ENCODE data around the gene MT1H. TPM values are rescaled to one million over a fixed set of nuclear protein-coding genes. Genes with fewer than 3 reads are reported as not detected.

The MT1H gene
- total RNA-seq, 2 donors from 2014 or later = not detected

DNA sequence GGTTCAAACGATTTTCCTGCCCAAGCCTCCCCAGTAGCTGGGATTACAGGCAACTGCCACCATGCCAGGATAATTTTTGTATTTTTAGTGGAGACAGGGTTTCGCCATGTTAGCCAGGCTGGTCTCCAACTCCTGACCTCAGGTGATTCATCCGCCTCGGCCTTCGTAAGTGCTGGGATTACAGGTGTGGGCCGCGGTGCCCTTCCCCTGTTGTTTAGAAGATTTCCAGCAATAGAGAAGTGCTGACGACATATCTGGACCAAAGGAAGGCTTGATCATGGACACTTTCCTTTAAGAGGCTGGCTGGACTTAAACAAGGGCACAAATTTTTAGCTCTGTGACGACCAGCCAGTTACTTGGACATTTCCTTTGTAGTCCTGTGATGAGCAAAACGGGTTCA lies 38.4 kb upstream of the MT1H start:
- Histone ChIP-seq H3K27me3 (no peaks in the 10 kb centered on the region), H3K4me3 (no peak overlapping the region), H3K4me1 (peaks cover 0 to 43% of the 10 kb centered on the region in 2 donors), H3K36me3 (no peaks in the 10 kb centered on the region), H3K9me3 (no peaks in the 10 kb centered on the region), H3K27ac (peak overlapping the region; percentile 79 to 81)
- DNase-seq (ENCODE audit: low spot score) = no peak
- TF ChIP-seq, protein P1, sequence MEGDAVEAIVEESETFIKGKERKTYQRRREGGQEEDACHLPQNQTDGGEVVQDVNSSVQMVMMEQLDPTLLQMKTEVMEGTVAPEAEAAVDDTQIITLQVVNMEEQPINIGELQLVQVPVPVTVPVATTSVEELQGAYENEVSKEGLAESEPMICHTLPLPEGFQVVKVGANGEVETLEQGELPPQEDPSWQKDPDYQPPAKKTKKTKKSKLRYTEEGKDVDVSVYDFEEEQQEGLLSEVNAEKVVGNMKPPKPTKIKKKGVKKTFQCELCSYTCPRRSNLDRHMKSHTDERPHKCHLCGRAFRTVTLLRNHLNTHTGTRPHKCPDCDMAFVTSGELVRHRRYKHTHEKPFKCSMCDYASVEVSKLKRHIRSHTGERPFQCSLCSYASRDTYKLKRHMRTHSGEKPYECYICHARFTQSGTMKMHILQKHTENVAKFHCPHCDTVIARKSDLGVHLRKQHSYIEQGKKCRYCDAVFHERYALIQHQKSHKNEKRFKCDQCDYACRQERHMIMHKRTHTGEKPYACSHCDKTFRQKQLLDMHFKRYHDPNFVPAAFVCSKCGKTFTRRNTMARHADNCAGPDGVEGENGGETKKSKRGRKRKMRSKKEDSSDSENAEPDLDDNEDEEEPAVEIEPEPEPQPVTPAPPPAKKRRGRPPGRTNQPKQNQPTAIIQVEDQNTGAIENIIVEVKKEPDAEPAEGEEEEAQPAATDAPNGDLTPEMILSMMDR (IDR thresholded peaks at IDR 0.05) = no peak

DNA sequence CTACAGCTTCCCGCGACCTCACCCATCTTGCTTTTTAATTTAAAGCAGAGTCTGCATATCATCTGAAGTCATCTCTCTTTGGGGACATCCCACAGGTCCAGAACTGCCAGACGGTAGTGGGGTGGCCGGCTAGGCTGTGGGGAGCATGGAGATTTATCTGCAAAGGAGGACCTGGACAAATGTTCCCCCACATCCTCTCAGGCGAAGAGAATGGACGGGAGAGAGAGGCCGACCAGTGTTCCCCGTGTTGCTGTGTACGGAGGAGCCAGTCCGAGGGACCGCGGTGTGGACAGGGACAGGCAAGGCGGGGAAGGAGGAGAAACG lies 37.8 kb upstream of the MT1H start:
- Histone ChIP-seq H3K9me3 (no peaks in the 10 kb centered on the region), H3K36me3 (no peaks in the 10 kb centered on the region), H3K27ac (peak overlapping the region; percentile 79 to 81), H3K27me3 (no peaks in the 10 kb centered on the region), H3K4me3 (peak overlapping the region; percentile 39 to 58), H3K4me1 (peaks cover 0 to 37% of the 10 kb centered on the region in 2 donors)
- no peak for DNase-seq (ENCODE audit: low spot score)
- TF ChIP-seq, protein P1 (IDR thresholded peaks at IDR 0.05) = no peak

DNA sequence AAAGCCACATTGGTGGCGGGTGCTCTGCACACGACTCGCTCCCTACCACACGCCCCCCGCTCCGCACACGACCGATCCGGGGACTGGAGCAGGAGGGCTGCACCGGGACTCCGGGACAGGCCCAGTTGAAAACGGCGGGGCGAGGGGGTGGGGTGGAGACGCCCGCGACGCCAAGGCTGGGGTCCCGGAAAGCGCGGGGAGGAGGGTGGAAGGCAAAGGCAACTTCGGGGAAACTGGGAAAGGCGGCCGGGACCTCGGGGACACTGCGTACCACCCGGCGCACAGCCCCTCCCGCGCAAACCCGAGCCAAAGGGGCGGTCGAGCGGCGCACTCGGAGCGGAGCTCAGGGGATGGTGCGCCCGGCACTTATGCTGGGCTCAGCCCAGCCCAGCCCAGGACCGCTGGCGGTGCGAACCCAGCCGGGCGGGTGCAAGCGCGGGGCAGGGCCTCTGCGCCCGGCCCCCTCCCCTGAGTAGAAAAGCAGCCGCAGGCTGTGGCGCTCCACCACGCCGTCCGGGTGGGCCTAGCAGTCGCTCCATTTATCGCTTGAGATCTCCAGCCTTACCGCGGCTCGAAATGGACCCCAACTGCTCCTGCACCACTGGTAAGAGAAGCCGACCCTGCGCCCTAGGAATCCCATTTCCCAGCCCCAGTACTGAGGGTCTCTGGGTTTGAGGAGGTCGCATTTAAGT lies 37.3 kb upstream of the MT1H start, which contains the start of gene MT1M:
Gene MT1M, plus strand, starts transcription at position 504 of the 692 bp plus-strand sequence. Its CDS starts 73 bp downstream, at position 577.
- Histone ChIP-seq H3K27ac (peak within 1 kb of the TSS; percentile 79 to 81), H3K4me3 (peak within 1 kb of the TSS; percentile 39 to 58), H3K27me3 (no peaks in the 10 kb centered on the region), H3K36me3 (no peaks in the 10 kb centered on the region), H3K9me3 (no peaks in the 10 kb centered on the region), H3K4me1 (peaks cover 0 to 32% of the 10 kb centered on the region in 2 donors)
- DNase-seq (ENCODE audit: low spot score) = peak; percentile 68
- TF ChIP-seq, protein P1 (IDR thresholded peaks at IDR 0.05) = peak in 1 of 2 donors; percentile 16

DNA sequence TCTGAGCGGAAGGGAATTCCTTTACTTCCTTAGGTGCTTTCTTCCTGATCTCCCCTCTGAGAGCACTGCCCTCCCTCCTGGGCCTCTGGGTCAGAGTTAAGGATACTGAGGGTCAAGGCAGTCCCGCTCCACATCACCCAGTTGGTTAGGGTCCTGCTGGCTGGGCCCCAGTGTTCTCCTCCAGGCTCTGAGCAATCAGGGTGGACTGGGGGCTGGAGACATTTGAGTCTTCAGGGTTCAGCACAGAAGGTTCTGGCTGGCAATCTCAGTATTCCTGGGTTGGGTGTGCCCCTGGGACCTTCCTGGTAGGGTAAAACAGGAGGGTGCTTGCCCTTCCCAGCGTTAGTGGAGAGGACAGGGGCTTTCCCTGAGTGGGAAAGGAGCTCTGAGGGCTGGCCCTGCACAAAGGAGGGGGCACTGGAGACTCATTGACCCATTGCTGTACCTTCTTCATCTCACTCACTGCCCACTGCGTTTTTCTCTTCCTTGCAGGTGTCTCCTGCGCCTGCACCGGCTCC lies 36.7 kb upstream of the MT1H start:
- Histone ChIP-seq H3K36me3 (no peaks in the 10 kb centered on the region), H3K9me3 (no peaks in the 10 kb centered on the region), H3K4me3 (peak overlapping the region; percentile 39 to 58), H3K27me3 (no peaks in the 10 kb centered on the region), H3K4me1 (peaks cover 0 to 32% of the 10 kb centered on the region in 2 donors), H3K27ac (peak overlapping the region; percentile 79 to 81)
- DNase-seq (ENCODE audit: low spot score) = no peak
- TF ChIP-seq, protein P1 (IDR thresholded peaks at IDR 0.05) = no peak

DNA sequence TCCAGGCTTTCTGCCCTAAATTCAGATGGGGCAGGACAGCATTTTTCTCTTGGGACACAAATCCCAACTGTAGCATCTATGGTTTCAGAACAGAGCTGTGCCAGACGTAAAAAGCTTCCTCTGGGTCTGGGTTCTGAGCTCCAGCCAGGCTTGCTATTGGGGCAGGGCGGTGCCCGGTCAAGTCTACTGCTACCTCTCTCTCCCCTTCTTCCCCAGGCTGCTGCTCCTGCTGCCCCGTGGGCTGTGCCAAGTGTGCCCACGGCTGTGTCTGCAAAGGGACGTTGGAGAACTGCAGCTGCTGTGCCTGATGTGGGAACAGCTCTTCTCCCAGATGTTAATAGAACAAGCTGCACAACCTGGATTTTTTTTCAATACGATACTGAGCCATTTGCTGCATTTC lies 36.1 kb upstream of the MT1H start:
- H3K36me3 ChIP-seq = no peaks in the 10 kb centered on the region
- no peak overlapping the region for H3K27ac ChIP-seq
- H3K4me3 ChIP-seq = peak overlapping the region in 1 of 2 donors; percentile 58
- TF ChIP-seq, protein P1 (IDR thresholded peaks at IDR 0.05) = no peak
- H3K9me3 ChIP-seq = no peaks in the 10 kb centered on the region
- peaks cover 0 to 39% of the 10 kb centered on the region in 2 donors for H3K4me1 ChIP-seq
- no peaks in the 10 kb centered on the region for H3K27me3 ChIP-seq
- DNase-seq (ENCODE audit: low spot score) = no peak

Measured in right atrium auricular region (tissue), 2 donors.